HL-60 (cell line): ENCODE data around the gene AGPAT3.

Experiments
- DNase-seq, 2 experiments: peaks; one replicate each; pipeline ENCODE4 v3.0.0-alpha.2; 2010 to 2020; ENCODE audit warnings: low read depth in 1 of 2, low spot score in 1 of 2
- H3K27ac ChIP-seq: fragments of 250-450 bp; sonication (Bioruptor Pico); replicated peaks from 2 replicates; pipeline ENCODE4 v1.5.1; 2020; ENCODE audit warnings: mild to moderate bottlenecking, moderate library complexity
- H3K27me3 ChIP-seq: fragments of 250-450 bp; sonication (Bioruptor Pico); 2 replicates; pipeline ENCODE4 v1.5.1; 2021; ENCODE audit warnings: mild to moderate bottlenecking, moderate library complexity; ENCODE audit not compliant: insufficient read depth, poor library complexity, severe bottlenecking
- H3K4me3 ChIP-seq: replicated peaks from 2 replicates; pipeline ENCODE4 v1.5.1; 2011; ENCODE audit warnings: mild to moderate bottlenecking, control low read depth, low read length; ENCODE audit not compliant: insufficient read depth
- CTCF ChIP-seq: IDR thresholded peaks from one replicate; pipeline ENCODE4 v1.5.1; 2011; ENCODE audit warnings: low read length, control low read depth, inconsistent platforms; ENCODE audit not compliant: insufficient read depth
- GABPA ChIP-seq: IDR thresholded peaks from 2 replicates; pipeline ENCODE4 v1.6.1; 2012; ENCODE audit warnings: low read depth
- POLR2AphosphoS5 ChIP-seq: IDR thresholded peaks from 2 replicates; pipeline ENCODE4 v1.6.1; 2012; ENCODE audit warnings: low read depth
- REST ChIP-seq: IDR thresholded peaks from 2 replicates; pipeline ENCODE4 v1.6.1; 2012; ENCODE audit warnings: low read depth; ENCODE audit not compliant: insufficient replicate concordance
- SPI1 ChIP-seq: IDR thresholded peaks from 2 replicates; pipeline ENCODE4 v1.6.1; 2012; ENCODE audit warnings: low read depth, mild to moderate bottlenecking, borderline replicate concordance

Gene AGPAT3

DNA sequence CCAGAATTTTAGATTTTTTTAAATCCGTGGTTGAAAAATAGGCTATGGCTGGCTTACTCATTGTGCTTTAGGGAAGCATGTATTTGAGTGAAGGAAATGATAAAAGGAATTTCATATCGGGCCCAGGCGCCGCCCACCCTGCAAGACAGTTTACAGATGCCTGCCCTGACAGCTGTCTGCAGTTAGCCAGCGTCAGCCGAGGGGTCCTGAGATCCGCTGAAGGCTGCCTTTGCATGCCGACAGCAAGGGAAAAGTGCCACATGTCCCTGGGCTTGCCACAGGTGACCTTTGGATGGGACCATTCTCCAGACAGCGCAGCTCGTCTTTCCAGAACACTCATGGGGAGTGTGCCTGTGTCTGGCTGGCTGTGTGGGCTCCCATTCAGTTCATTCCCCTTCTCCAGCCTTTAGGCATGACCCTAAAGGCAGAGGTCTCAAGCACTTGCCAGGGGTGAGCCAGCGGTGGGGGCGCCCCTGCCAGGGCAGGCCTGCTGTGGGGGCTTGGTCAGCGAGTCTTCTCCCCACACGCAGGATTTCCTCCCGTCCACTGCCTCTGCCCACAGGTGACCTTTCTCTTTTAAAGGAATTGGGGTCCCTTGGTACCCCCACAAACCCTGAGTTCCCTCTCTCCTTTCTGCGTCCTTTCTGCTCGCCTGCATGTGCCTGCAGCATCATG is 101.0 kb downstream of the AGPAT3 start:
- no peak overlapping the region for H3K27ac ChIP-seq
- no peaks in the 10 kb centered on the region for H3K27me3 ChIP-seq
- no peak overlapping the region for H3K4me3 ChIP-seq
- TF ChIP-seq SPI1 = no peak
- no peak for TF ChIP-seq GABPA
- no peak for TF ChIP-seq CTCF
- TF ChIP-seq POLR2AphosphoS5 = no peak
- TF ChIP-seq REST = no peak
- DNase-seq = no peak

DNA sequence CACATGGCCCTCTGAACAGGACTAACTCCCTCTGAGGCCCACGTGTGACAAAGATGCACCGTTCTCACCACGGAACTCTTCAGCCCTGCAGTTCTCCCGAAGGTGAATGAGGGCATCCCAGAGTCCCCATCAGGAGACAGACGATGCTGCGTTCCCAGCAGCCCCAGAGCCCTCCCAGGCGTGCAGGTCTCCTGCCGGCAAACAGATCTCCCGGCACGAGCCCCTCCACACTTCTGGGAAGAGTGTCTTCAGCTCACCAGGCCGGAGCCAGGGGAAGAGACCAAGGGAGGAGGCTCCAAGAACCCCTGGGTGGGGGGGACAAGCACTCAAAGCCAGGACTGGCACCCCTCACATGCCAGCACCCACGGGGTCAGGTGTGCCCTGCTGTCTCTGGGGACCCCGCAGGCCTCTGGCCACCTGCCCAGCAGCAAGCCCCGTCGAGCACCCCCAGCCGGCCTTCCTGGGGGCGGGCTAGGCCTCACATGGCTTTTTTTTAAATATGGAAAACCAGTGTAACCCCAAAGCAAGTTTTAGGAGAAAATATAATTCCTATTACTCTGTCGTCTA is 102.0 kb downstream of the AGPAT3 start:
- no peak for DNase-seq
- no peak overlapping the region for H3K27ac ChIP-seq
- TF ChIP-seq REST (no peak), SPI1 (no peak), POLR2AphosphoS5 (no peak), GABPA (no peak), CTCF (no peak)
- no peaks in the 10 kb centered on the region for H3K27me3 ChIP-seq
- H3K4me3 ChIP-seq = no peak overlapping the region

- no peak overlapping the region for H3K4me3 ChIP-seq
- H3K27ac ChIP-seq = no peak overlapping the region
- no peaks in the 10 kb centered on the region for H3K27me3 ChIP-seq
- TF ChIP-seq REST (no peak), SPI1 (no peak), POLR2AphosphoS5 (no peak), CTCF (no peak), GABPA (no peak)
- DNase-seq = no peak
These were observed 103.0 kb downstream of the AGPAT3 start for GRCh38 chr21:43967981-43968380.
